Ectodermal cell (in vitro differentiated cells): ENCODE results near the gene CALB2.

Source experiments
- H3K27ac ChIP-seq: 2 replicates; pipeline ENCODE4 v1.7.0; 2013; ENCODE audit warnings: mild to moderate bottlenecking, low read depth, low read length; ENCODE audit not compliant: insufficient read depth, poor library complexity, severe bottlenecking
- H3K27me3 ChIP-seq: 2 replicates; pipeline ENCODE4 v1.7.0; 2013; ENCODE audit warnings: mild to moderate bottlenecking, low read length; ENCODE audit not compliant: insufficient read depth, control insufficient read depth, poor library complexity, severe bottlenecking
- H3K36me3 ChIP-seq: one replicate; pipeline ENCODE4 v1.7.0; 2013; ENCODE audit warnings: low read length; ENCODE audit not compliant: control insufficient read depth, insufficient read depth
- H3K4me1 ChIP-seq: one replicate; pipeline ENCODE4 v1.7.0; 2013; ENCODE audit warnings: low read length; ENCODE audit not compliant: control insufficient read depth, insufficient read depth
- H3K4me3 ChIP-seq: 2 replicates; pipeline ENCODE4 v1.7.0; 2013; ENCODE audit warnings: low read depth, low read length, control low read depth; ENCODE audit not compliant: insufficient read depth
- H3K9me3 ChIP-seq: 2 replicates; pipeline ENCODE4 v1.7.0; 2013; ENCODE audit warnings: mild to moderate bottlenecking, low read length, moderate library complexity; ENCODE audit not compliant: control insufficient read depth
- WGBS, 2 experiments: methylation state at CpG; one replicate each; pipeline ENCODE4 v1.1.7; 2013; ENCODE audit warnings: missing lambda C conversion rate in 2 of 2; 5-methylcytosine and 5-hydroxymethylcytosine counted together

The CALB2 gene

DNA sequence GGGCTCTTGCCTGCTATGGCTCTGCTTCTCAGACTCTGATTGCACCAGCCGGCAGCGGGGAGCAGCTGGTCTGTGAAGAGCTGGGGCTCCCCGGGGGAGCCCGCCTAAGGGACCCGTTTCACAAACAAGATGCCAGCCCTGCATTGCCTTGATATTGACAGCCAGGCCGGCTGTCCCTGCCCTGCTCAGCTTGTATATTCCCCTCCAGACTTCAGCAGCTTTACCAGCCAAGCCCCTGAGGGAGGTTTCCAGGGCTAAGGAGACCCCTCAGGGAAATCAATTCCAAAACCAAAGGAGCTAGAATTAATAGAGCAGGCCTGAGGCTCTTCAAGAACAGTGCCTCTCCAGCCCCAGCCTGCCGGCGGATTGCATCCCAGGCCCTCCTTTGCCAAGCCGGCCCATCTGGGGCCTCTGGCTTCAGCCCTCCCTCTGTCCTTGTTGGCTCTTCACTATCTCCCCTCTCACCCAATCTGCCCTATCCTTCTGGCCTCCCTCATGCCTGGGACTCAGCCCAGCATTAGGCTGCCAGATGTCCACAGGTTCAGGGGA is 5.7 kb downstream of the CALB2 start:
- no peaks in the 10 kb centered on the region for H3K4me1 ChIP-seq

DNA sequence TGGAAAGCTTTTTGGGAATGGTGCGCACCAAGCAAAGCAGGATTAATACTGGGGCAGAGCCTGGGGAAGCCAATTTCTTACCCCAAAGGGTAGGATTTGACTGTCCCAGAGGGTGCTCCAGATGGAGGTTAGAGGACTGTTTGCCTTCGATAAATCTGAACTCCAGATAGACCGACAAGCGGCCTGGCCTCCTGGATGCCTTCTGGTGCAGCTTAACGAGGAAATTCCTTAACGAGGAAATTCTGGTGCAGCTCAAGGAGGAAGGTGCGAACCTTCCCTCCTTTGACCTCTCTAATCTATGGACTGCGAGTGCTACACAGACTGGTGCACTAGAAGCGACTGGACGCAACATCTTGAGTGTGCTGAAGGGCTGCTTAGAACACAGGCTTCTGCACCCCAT is 6.5 kb downstream of the CALB2 start:
- no peak overlapping the region for H3K4me3 ChIP-seq
- no peaks in the 10 kb centered on the region for H3K36me3 ChIP-seq
- no peaks in the 10 kb centered on the region for H3K9me3 ChIP-seq
- peaks cover 4% of the 10 kb centered on the region for H3K27me3 ChIP-seq
- WGBS, 2 experiments: 88 to 89% methylated on average over 10 of the region's 10 CpGs
- no peaks in the 10 kb centered on the region for H3K4me1 ChIP-seq
- no peak overlapping the region for H3K27ac ChIP-seq

More for the DNA sequence above, 5.7 kb downstream of the CALB2 start:
- Histone ChIP-seq H3K27ac (no peak overlapping the region), H3K9me3 (no peaks in the 10 kb centered on the region), H3K27me3 (peaks cover 12% of the 10 kb centered on the region), H3K4me3 (no peak overlapping the region), H3K36me3 (no peaks in the 10 kb centered on the region)
- 85 to 87% methylated on average over 9 of the region's 9 CpGs for WGBS, 2 experiments

GRCh38 chr16:71367241-71367976 is 8.9 kb downstream of the CALB2 start:
- Histone ChIP-seq H3K9me3 (no peaks in the 10 kb centered on the region), H3K4me1 (no peaks in the 10 kb centered on the region), H3K27ac (no peak overlapping the region), H3K27me3 (no peaks in the 10 kb centered on the region), H3K4me3 (no peak overlapping the region), H3K36me3 (no peaks in the 10 kb centered on the region)
- WGBS, 2 experiments: 61 to 63% methylated on average over 12 of the region's 12 CpGs

DNA sequence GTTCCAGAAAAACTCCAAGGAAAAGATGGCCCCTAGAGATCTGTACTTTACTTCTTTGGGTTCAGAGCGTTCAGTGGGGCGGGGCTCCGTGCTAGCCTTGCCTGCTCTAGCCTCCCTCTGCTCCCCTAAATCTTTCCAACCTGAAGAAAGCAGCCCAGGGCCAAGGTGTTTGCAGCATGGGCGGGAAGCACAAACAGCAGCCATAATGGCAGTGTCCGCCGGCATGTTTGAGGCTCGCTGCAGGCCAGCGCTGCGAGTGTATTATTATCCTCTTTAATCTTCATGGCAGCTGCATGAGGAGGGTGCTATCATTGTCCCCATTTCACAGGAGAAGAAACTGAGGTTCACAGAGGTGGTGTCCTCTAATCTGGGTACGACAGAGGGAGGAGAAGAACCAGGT is 10.4 kb downstream of the CALB2 start:
- no peak overlapping the region for H3K27ac ChIP-seq
- H3K4me3 ChIP-seq: no peak overlapping the region
- 92 to 93% methylated on average over 10 of the region's 10 CpGs for WGBS, 2 experiments
- H3K27me3 ChIP-seq: no peaks in the 10 kb centered on the region
- no peaks in the 10 kb centered on the region for H3K4me1 ChIP-seq
- H3K36me3 ChIP-seq: no peaks in the 10 kb centered on the region
- H3K9me3 ChIP-seq: no peaks in the 10 kb centered on the region

DNA sequence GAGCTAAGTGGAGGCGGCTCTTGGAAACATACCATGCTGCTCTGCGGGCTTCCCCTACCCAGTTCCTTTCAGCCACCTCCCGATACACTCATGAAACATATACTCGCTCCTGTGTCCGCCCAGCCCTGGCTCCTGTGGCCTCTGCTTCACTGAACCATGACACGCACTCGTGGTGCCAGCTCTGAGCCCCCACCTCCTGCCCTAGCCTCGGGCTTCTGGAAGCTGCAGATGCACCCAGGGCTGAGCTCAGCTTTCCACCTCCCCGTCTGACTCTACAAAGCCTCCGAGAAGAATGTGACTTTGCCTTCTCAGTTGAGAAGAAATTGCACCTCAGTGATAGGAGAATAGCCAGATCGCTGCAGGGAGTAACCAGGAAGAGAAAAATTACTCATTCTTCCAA is 11.0 kb downstream of the CALB2 start:
- Histone ChIP-seq H3K27ac (no peak overlapping the region), H3K27me3 (no peaks in the 10 kb centered on the region), H3K4me3 (no peak overlapping the region), H3K36me3 (no peaks in the 10 kb centered on the region), H3K9me3 (no peaks in the 10 kb centered on the region), H3K4me1 (no peaks in the 10 kb centered on the region)
- 86 to 88% methylated on average over 11 of the region's 11 CpGs for WGBS, 2 experiments

DNA sequence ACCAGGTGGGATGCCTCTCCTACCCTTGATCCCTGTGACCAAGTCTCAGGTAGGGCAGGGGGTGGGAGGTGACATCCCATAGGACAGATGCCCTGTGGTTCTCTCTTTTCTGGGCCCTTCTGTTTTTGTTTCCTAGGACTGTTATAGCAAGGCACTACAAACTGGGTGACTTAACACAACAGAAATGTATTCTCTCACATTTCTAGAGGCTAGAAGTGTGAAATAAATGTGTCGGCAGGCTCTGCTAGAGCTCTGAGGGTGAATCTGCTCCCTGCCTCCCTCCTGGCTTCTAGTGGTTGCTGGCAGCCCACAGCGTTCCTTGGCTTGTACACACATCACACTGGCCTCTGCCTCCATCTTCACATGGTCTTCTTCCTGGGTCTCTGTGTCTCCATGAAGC is 12.7 kb downstream of the CALB2 start:
- Histone ChIP-seq H3K9me3 (no peaks in the 10 kb centered on the region), H3K4me3 (no peak overlapping the region), H3K4me1 (no peaks in the 10 kb centered on the region), H3K27me3 (no peaks in the 10 kb centered on the region), H3K36me3 (no peaks in the 10 kb centered on the region), H3K27ac (no peak overlapping the region)
- WGBS, 2 experiments: 91 to 94% methylated on average over 2 of the region's 2 CpGs

- H3K27ac ChIP-seq: no peak overlapping the region
- H3K36me3 ChIP-seq: no peaks in the 10 kb centered on the region
- 87 to 89% methylated on average over 8 of the region's 8 CpGs for WGBS, 2 experiments
- no peak overlapping the region for H3K4me3 ChIP-seq
- H3K9me3 ChIP-seq: no peaks in the 10 kb centered on the region
- H3K4me1 ChIP-seq: no peaks in the 10 kb centered on the region
- no peaks in the 10 kb centered on the region for H3K27me3 ChIP-seq
These were observed 14.6 kb downstream of the CALB2 start for GRCh38 chr16:71373073-71373472.

GRCh38 chr16:71376465-71377157 is 18.1 kb downstream of the CALB2 start:
- Histone ChIP-seq H3K4me1 (no peaks in the 10 kb centered on the region), H3K36me3 (no peaks in the 10 kb centered on the region), H3K4me3 (no peak overlapping the region), H3K27me3 (no peaks in the 10 kb centered on the region), H3K27ac (no peak overlapping the region), H3K9me3 (no peaks in the 10 kb centered on the region)
- 83 to 84% methylated on average over 5 of the region's 5 CpGs for WGBS, 2 experiments

- no peaks in the 10 kb centered on the region for H3K4me1 ChIP-seq
- no peak overlapping the region for H3K27ac ChIP-seq
- no peaks in the 10 kb centered on the region for H3K36me3 ChIP-seq
- no peak overlapping the region for H3K4me3 ChIP-seq
- H3K27me3 ChIP-seq: no peaks in the 10 kb centered on the region
- no peaks in the 10 kb centered on the region for H3K9me3 ChIP-seq
- WGBS, 2 experiments: 96 to 100% methylated on average over 1 of the region's 1 CpG
These were observed 21.2 kb downstream of the CALB2 start for GRCh38 chr16:71379711-71380110.

- Histone ChIP-seq H3K4me3 (no peak overlapping the region), H3K27ac (no peak overlapping the region), H3K36me3 (no peaks in the 10 kb centered on the region), H3K9me3 (no peaks in the 10 kb centered on the region), H3K27me3 (no peaks in the 10 kb centered on the region), H3K4me1 (peaks cover under 1% of the 10 kb centered on the region)
- WGBS, 2 experiments: 86 to 90% methylated on average over 6 of the region's 6 CpGs
These were observed 22.3 kb downstream of the CALB2 start for GRCh38 chr16:71380831-71381230.
